Measurements from ENCODE around the gene SPA17.

Gene SPA17

GRCh38 chr11:124682443-124682842 lies 8.7 kb downstream of the SPA17 start:
- H3K4me3 ChIP-seq (ENCODE audit: control insufficient read depth, low read depth, low read length): no peak overlapping the region
- TF ChIP-seq, protein P1, sequence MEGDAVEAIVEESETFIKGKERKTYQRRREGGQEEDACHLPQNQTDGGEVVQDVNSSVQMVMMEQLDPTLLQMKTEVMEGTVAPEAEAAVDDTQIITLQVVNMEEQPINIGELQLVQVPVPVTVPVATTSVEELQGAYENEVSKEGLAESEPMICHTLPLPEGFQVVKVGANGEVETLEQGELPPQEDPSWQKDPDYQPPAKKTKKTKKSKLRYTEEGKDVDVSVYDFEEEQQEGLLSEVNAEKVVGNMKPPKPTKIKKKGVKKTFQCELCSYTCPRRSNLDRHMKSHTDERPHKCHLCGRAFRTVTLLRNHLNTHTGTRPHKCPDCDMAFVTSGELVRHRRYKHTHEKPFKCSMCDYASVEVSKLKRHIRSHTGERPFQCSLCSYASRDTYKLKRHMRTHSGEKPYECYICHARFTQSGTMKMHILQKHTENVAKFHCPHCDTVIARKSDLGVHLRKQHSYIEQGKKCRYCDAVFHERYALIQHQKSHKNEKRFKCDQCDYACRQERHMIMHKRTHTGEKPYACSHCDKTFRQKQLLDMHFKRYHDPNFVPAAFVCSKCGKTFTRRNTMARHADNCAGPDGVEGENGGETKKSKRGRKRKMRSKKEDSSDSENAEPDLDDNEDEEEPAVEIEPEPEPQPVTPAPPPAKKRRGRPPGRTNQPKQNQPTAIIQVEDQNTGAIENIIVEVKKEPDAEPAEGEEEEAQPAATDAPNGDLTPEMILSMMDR (IDR thresholded peaks at IDR 0.05; ENCODE audit: control insufficient read depth, insufficient read depth, low read depth, low read length, missing control alignments): no peak
- DNase-seq (ENCODE audit: low read depth): no peak

DNA sequence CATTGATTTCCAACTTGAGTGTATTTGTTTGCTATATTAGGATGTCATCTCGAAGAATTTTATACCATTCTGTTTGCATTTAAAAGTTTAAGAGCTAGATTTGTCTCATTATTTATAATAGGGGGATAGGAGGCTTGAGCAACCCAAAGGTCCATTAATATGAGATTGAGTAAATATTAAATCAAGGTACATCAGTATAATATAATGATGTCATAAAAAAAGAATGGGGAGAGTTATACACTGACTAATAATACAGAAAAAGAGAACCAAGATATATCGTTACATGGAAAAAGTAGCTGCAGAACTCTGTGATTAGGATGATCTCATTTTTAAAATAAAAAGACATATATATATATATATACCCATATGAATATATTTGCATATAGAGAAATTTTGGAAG lies 19.4 kb downstream of the SPA17 start:
- H3K4me3 ChIP-seq (ENCODE audit: control insufficient read depth, low read depth, low read length): no peak overlapping the region
- TF ChIP-seq, protein P1 (IDR thresholded peaks at IDR 0.05; ENCODE audit: control insufficient read depth, insufficient read depth, low read depth, low read length, missing control alignments): no peak
- DNase-seq (ENCODE audit: low read depth): no peak

- H3K4me3 ChIP-seq (ENCODE audit: control insufficient read depth, low read depth, low read length): no peak overlapping the region
- TF ChIP-seq, protein P1 (IDR thresholded peaks at IDR 0.05; ENCODE audit: control insufficient read depth, insufficient read depth, low read depth, low read length, missing control alignments): no peak
- DNase-seq (ENCODE audit: low read depth): no peak
Measured at GRCh38 chr11:124699547-124699946, 25.8 kb downstream of the SPA17 start.

GRCh38 chr11:124700028-124700427 lies 26.3 kb downstream of the SPA17 start:
- no peak for DNase-seq (ENCODE audit: low read depth)
- no peak overlapping the region for H3K4me3 ChIP-seq (ENCODE audit: control insufficient read depth, low read depth, low read length)
- TF ChIP-seq, protein P1 (IDR thresholded peaks at IDR 0.05; ENCODE audit: control insufficient read depth, insufficient read depth, low read depth, low read length, missing control alignments): no peak

- TF ChIP-seq, protein P1 (IDR thresholded peaks at IDR 0.05; ENCODE audit: control insufficient read depth, insufficient read depth, low read depth, low read length, missing control alignments): no peak
- DNase-seq (ENCODE audit: low read depth): no peak
Measured at GRCh38 chr11:124707829-124708228, 34.1 kb downstream of the SPA17 start.

DNA sequence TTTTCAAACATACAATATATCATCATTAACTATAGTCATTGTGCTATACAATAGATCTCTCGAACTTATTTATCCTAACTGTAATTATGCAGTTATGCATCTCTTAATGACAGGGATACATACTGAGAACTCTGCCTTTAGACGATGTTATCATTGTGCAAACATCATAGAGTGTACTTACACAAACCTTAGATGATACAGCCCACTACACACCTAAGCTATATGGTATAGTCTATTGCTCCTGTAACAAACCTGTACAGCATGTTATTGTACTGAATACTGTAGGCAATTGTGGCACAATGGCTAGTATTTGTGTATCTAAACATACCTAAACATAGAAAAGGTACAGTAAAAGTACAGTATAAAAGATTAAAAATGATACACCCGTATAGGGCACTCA lies 38.7 kb downstream of the SPA17 start:
- H3K4me3 ChIP-seq (ENCODE audit: control insufficient read depth, low read depth, low read length): no peak overlapping the region
- TF ChIP-seq, protein P1 (IDR thresholded peaks at IDR 0.05; ENCODE audit: control insufficient read depth, insufficient read depth, low read depth, low read length, missing control alignments): no peak
- no peak for DNase-seq (ENCODE audit: low read depth)

More at GRCh38 chr11:124707829-124708228, 34.1 kb downstream of the SPA17 start:
- H3K4me3 ChIP-seq (ENCODE audit: control insufficient read depth, low read depth, low read length): no peak overlapping the region

GRCh38 chr11:124716591-124716990 lies 42.9 kb downstream of the SPA17 start:
- no peak for DNase-seq (ENCODE audit: low read depth)
- TF ChIP-seq, protein P1 (IDR thresholded peaks at IDR 0.05; ENCODE audit: control insufficient read depth, insufficient read depth, low read depth, low read length, missing control alignments): no peak
- no peak overlapping the region for H3K4me3 ChIP-seq (ENCODE audit: control insufficient read depth, low read depth, low read length)
